Measurements from ENCODE around the gene TGM3.

Gene TGM3

DNA sequence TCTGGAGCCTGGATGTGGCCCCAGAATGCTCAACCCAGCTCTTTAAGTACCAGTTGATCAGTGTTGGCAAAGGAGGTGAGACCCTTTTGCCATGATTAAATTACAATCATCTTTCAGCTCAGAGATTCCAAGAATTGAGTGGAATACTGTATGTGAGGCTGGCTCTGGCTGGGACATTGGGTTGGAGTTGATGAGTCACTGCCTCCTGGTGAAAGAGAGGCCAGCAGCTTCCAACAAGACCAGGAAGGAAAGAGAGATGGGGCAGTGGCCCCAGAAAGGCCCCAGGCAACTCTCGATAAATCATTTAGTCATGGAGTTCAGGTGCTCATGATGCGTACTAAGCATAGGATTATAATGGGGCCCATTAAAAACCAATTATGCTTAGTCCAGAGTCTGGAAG, 87.0 kb downstream of the TGM3 start:
- H3K27me3 ChIP-seq (ENCODE audit: control insufficient read depth in 1 of 2, insufficient read depth in 2 of 2, low read length in 2 of 2): peaks cover 0 to 2% of the 10 kb centered on the region in 2 donors
- H3K4me3 ChIP-seq (ENCODE audit: low read depth in 1 of 2, low read length in 2 of 2): no peak overlapping the region
- no peak overlapping the region for H3K27ac ChIP-seq (ENCODE audit: low read depth, low read length)
- no peak overlapping the region for H3K9ac ChIP-seq (ENCODE audit: low read depth in 1 of 2, low read length in 2 of 2)
- H3K36me3 ChIP-seq (ENCODE audit: control insufficient read depth in 1 of 2, insufficient read depth in 2 of 2, low read length in 2 of 2): no peaks in the 10 kb centered on the region
- no peaks in the 10 kb centered on the region for H3K4me1 ChIP-seq (ENCODE audit: control insufficient read depth in 1 of 2, insufficient read depth in 2 of 2, low read length in 2 of 2)
- H3K9me3 ChIP-seq (ENCODE audit: control insufficient read depth in 1 of 2, low read length in 2 of 2): no peaks in the 10 kb centered on the region

DNA sequence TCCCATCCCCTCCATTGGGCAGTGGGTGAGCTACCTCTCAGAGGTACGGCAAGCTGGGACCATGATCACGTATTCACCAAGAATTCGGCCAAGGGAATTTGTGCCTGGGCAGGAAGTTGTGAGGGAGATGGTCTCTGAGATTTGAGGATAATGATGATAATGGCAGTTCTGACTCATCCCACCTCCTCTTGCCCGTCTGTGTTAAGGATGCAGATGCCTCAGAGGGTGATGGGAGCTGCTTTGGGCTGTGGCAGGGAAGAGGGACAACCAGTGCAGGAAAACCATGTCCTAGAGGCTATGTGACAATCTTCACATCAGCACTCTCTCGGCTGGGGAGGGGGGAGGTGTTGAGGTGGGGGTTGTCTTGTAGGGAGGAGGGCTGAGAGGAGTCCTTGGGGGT, 89.2 kb downstream of the TGM3 start:
- Histone ChIP-seq H3K27me3 (ENCODE audit: control insufficient read depth in 1 of 2, insufficient read depth in 2 of 2, low read length in 2 of 2) (peaks cover 0 to 2% of the 10 kb centered on the region in 2 donors), H3K4me1 (ENCODE audit: control insufficient read depth in 1 of 2, insufficient read depth in 2 of 2, low read length in 2 of 2) (no peaks in the 10 kb centered on the region), H3K27ac (ENCODE audit: low read depth, low read length) (no peak overlapping the region), H3K4me3 (ENCODE audit: low read depth in 1 of 2, low read length in 2 of 2) (no peak overlapping the region), H3K9me3 (ENCODE audit: control insufficient read depth in 1 of 2, low read length in 2 of 2) (peaks cover 0 to 5% of the 10 kb centered on the region in 2 donors), H3K9ac (ENCODE audit: low read depth in 1 of 2, low read length in 2 of 2) (no peak overlapping the region), H3K36me3 (ENCODE audit: control insufficient read depth in 1 of 2, insufficient read depth in 2 of 2, low read length in 2 of 2) (no peaks in the 10 kb centered on the region)

DNA sequence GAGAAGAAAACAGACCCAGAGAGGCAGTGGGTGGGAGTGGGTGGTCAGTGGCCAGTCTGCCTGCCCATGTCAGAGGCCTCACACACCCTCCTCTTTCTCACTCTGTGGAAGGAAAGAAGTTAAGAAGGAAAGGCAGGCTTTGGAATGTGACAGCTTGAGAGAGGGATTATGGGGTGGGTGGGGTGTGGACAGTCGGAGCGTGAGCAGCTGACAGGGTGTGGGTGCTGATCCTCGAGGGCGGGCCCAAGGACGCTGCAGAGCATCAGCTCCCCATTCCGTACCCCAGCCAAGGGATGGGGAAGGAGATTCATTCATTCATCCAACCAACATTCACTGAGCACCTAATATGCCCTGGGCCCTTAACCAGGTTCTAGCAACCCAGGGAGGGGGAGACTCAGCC, 89.7 kb downstream of the TGM3 start:
- Histone ChIP-seq H3K27ac (ENCODE audit: low read depth, low read length) (no peak overlapping the region), H3K4me1 (ENCODE audit: control insufficient read depth in 1 of 2, insufficient read depth in 2 of 2, low read length in 2 of 2) (no peaks in the 10 kb centered on the region), H3K9me3 (ENCODE audit: control insufficient read depth in 1 of 2, low read length in 2 of 2) (peaks cover 0 to 5% of the 10 kb centered on the region in 2 donors), H3K4me3 (ENCODE audit: low read depth in 1 of 2, low read length in 2 of 2) (no peak overlapping the region), H3K9ac (ENCODE audit: low read depth in 1 of 2, low read length in 2 of 2) (no peak overlapping the region), H3K27me3 (ENCODE audit: control insufficient read depth in 1 of 2, insufficient read depth in 2 of 2, low read length in 2 of 2) (peaks cover 0 to 2% of the 10 kb centered on the region in 2 donors), H3K36me3 (ENCODE audit: control insufficient read depth in 1 of 2, insufficient read depth in 2 of 2, low read length in 2 of 2) (no peaks in the 10 kb centered on the region)

DNA sequence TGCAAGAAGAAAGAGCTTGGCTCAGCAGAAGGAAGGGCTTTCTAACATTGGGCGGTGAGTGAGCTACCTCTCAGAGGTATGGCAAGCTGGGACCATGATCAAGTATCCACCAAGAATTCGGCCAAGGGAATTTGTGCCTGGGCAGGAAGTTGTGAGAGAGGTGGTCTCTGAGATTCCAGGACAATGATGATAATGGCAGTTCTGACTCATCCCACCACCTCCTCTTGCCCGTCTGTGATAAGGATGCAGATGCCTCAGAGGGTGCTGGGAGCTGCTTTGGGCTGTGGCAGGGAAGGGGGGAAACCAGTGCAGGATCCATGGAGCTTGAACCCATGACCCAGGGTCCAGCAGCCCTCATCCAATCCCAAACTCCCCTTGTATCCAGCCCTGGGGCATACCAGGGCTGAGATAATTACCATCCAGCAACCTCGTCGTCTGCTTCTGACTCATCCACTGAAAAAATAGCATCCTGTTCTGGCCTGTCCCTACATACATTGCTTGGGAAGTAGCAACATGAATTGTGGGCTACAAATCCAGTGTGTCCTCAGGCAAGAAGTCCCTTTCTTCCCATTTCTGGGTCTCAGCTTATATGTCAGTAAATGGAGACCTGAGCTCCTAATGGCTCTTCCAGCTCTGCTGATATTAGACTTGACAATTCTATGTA, 90.8 kb downstream of the TGM3 start:
- Histone ChIP-seq H3K27me3 (ENCODE audit: control insufficient read depth in 1 of 2, insufficient read depth in 2 of 2, low read length in 2 of 2) (peaks cover 0 to 2% of the 10 kb centered on the region in 2 donors), H3K9me3 (ENCODE audit: control insufficient read depth in 1 of 2, low read length in 2 of 2) (peaks cover 0 to 5% of the 10 kb centered on the region in 2 donors), H3K36me3 (ENCODE audit: control insufficient read depth in 1 of 2, insufficient read depth in 2 of 2, low read length in 2 of 2) (no peaks in the 10 kb centered on the region), H3K4me3 (ENCODE audit: low read depth in 1 of 2, low read length in 2 of 2) (no peak overlapping the region), H3K27ac (ENCODE audit: low read depth, low read length) (no peak overlapping the region), H3K9ac (ENCODE audit: low read depth in 1 of 2, low read length in 2 of 2) (no peak overlapping the region), H3K4me1 (ENCODE audit: control insufficient read depth in 1 of 2, insufficient read depth in 2 of 2, low read length in 2 of 2) (no peaks in the 10 kb centered on the region)

DNA sequence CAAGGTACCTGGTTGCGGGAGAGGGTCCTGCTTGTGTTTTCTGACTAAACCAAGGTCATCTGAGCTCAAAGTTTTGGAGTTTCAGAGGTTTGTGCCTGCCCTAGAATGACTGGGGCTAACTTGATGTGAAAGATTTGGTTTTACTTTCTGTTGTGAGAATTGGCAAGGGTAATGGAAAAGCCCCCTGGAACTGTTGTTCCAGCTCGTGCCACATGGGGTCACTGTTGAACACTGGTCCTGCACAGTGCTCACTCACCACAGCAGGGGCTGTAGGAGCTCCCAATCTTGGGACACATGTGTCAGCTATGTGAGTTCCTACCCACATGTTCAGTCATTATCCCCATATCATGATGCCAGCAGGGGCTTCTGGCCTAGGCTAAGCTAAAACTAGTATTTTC, 91.4 kb downstream of the TGM3 start:
- Histone ChIP-seq H3K36me3 (ENCODE audit: control insufficient read depth in 1 of 2, insufficient read depth in 2 of 2, low read length in 2 of 2) (no peaks in the 10 kb centered on the region), H3K27ac (ENCODE audit: low read depth, low read length) (no peak overlapping the region), H3K4me1 (ENCODE audit: control insufficient read depth in 1 of 2, insufficient read depth in 2 of 2, low read length in 2 of 2) (no peaks in the 10 kb centered on the region), H3K9me3 (ENCODE audit: control insufficient read depth in 1 of 2, low read length in 2 of 2) (peaks cover 0 to 5% of the 10 kb centered on the region in 2 donors), H3K4me3 (ENCODE audit: low read depth in 1 of 2, low read length in 2 of 2) (no peak overlapping the region), H3K27me3 (ENCODE audit: control insufficient read depth in 1 of 2, insufficient read depth in 2 of 2, low read length in 2 of 2) (peaks cover 0 to 2% of the 10 kb centered on the region in 2 donors), H3K9ac (ENCODE audit: low read depth in 1 of 2, low read length in 2 of 2) (no peak overlapping the region)

DNA sequence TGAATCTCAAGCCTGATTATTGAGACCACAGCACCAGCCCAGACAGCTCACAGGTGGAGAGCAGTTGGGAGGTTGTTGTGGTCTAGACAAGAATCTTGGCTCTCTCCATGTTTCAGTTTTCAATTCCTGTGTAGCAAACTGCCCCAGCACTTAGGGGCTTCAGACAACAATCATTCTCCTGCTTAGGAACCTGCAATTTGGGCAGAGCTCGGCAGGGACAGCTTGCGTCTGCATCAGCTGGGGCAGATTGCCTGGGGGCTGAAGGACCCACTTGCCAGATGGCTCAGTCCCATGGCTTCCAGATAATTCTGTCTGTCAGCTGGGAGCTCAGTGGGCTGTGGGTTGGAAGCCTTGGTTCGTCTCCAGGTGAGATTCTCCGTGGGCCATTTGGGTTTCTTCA, 91.8 kb downstream of the TGM3 start:
- Histone ChIP-seq H3K27ac (ENCODE audit: low read depth, low read length) (no peak overlapping the region), H3K9me3 (ENCODE audit: control insufficient read depth in 1 of 2, low read length in 2 of 2) (peaks cover 0 to 5% of the 10 kb centered on the region in 2 donors), H3K4me1 (ENCODE audit: control insufficient read depth in 1 of 2, insufficient read depth in 2 of 2, low read length in 2 of 2) (no peaks in the 10 kb centered on the region), H3K36me3 (ENCODE audit: control insufficient read depth in 1 of 2, insufficient read depth in 2 of 2, low read length in 2 of 2) (no peaks in the 10 kb centered on the region), H3K9ac (ENCODE audit: low read depth in 1 of 2, low read length in 2 of 2) (no peak overlapping the region), H3K4me3 (ENCODE audit: low read depth in 1 of 2, low read length in 2 of 2) (no peak overlapping the region), H3K27me3 (ENCODE audit: control insufficient read depth in 1 of 2, insufficient read depth in 2 of 2, low read length in 2 of 2) (peaks cover 0 to 2% of the 10 kb centered on the region in 2 donors)
